ENCODE results near the gene PHACTR2.

Gene PHACTR2

DNA sequence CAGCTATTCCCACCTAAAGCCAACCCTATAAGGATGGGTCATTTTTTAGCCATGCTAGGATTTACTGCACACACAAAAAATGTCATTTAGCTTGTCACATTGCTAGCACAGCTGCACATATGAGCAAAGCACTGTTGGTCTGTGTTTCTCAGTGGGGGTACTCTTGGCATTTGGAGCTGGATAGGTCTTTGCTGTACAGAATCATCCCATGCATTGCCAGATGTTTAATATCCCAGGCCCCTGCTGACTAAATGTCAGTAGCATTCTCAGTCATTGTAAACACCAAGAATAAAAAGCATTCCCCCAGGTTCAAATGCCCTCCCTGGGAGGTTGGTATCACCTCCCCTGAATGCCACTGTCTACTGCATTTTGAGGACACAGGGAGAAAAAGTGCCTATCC is 150.8 kb downstream of the PHACTR2 start:
- Histone ChIP-seq H4K20me1 (ENCODE audit: insufficient read depth, low read length) (no peaks in the 10 kb centered on the region), H3K9me2 (replicated peaks; ENCODE audit: insufficient read depth, low read length) (no peaks in the 10 kb centered on the region), H2AFZ (ENCODE audit: low read length) (no peak overlapping the region), H3K4me3 (ENCODE audit: low read length) (no peak overlapping the region), H3K79me2 (ENCODE audit: low read length) (no peaks in the 10 kb centered on the region), H3K4me1 (ENCODE audit: low read length) (no peaks in the 10 kb centered on the region), H3K27me3 (replicated peaks; ENCODE audit: insufficient read depth, low read length) (no peaks in the 10 kb centered on the region), H3K9ac (ENCODE audit: low read length) (no peak overlapping the region), H3K27ac (ENCODE audit: low read length) (no peak overlapping the region), H3K4me2 (ENCODE audit: low read depth, low read length) (no peak overlapping the region), H3K36me3 (replicated peaks; ENCODE audit: insufficient read depth, low read length) (no peaks in the 10 kb centered on the region), H3F3A (ENCODE audit: insufficient read depth, low read length) (no peaks in the 10 kb centered on the region), H3K9me3 (replicated peaks; ENCODE audit: insufficient read depth, low read length) (no peaks in the 10 kb centered on the region)
- no peak for DNase-seq
- TF ChIP-seq, protein P1, sequence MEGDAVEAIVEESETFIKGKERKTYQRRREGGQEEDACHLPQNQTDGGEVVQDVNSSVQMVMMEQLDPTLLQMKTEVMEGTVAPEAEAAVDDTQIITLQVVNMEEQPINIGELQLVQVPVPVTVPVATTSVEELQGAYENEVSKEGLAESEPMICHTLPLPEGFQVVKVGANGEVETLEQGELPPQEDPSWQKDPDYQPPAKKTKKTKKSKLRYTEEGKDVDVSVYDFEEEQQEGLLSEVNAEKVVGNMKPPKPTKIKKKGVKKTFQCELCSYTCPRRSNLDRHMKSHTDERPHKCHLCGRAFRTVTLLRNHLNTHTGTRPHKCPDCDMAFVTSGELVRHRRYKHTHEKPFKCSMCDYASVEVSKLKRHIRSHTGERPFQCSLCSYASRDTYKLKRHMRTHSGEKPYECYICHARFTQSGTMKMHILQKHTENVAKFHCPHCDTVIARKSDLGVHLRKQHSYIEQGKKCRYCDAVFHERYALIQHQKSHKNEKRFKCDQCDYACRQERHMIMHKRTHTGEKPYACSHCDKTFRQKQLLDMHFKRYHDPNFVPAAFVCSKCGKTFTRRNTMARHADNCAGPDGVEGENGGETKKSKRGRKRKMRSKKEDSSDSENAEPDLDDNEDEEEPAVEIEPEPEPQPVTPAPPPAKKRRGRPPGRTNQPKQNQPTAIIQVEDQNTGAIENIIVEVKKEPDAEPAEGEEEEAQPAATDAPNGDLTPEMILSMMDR (IDR thresholded peaks at IDR 0.05; ENCODE audit: low read length), result no peak
- TF ChIP-seq EZH2 (optimal IDR thresholded peaks at IDR 0.05; ENCODE audit: low read depth, low read length), result no peak
- TF ChIP-seq EZH2phosphoT487 (IDR thresholded peaks at IDR 0.05; ENCODE audit: low read length), result no peak

DNA sequence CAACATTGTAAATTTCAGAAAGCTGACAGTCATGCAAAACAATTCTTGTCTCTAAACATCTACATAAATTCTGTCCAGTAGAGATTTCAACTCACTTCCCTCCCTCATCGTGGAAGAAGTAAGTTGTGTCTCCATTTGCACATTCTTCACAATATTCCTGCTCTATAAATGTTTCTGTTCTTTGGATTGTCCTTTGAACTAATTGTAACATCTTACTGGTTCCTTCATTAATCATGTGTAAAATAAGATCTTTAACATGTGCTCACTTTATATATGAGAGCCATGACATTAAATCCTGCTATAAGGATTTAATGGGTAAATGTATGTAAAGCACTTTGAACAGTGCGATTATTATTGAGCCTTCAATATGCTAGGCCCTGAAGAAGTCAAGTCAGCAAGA is 158.4 kb downstream of the PHACTR2 start:
- TF ChIP-seq EZH2 (optimal IDR thresholded peaks at IDR 0.05; ENCODE audit: low read depth, low read length) (no peak), EZH2phosphoT487 (IDR thresholded peaks at IDR 0.05; ENCODE audit: low read length) (no peak)
- TF ChIP-seq, protein P1 (IDR thresholded peaks at IDR 0.05; ENCODE audit: low read length), result no peak
- DNase-seq, result no peak
- Histone ChIP-seq H3K27ac (ENCODE audit: low read length) (no peak overlapping the region), H3K9me3 (replicated peaks; ENCODE audit: insufficient read depth, low read length) (no peaks in the 10 kb centered on the region), H3K9me2 (replicated peaks; ENCODE audit: insufficient read depth, low read length) (no peaks in the 10 kb centered on the region), H4K20me1 (ENCODE audit: insufficient read depth, low read length) (no peaks in the 10 kb centered on the region), H3K27me3 (replicated peaks; ENCODE audit: insufficient read depth, low read length) (no peaks in the 10 kb centered on the region), H3K4me1 (ENCODE audit: low read length) (no peaks in the 10 kb centered on the region), H3K36me3 (replicated peaks; ENCODE audit: insufficient read depth, low read length) (no peaks in the 10 kb centered on the region), H3K9ac (ENCODE audit: low read length) (no peak overlapping the region), H3K4me3 (ENCODE audit: low read length) (no peak overlapping the region), H3K79me2 (ENCODE audit: low read length) (no peaks in the 10 kb centered on the region), H2AFZ (ENCODE audit: low read length) (no peak overlapping the region), H3K4me2 (ENCODE audit: low read depth, low read length) (no peak overlapping the region), H3F3A (ENCODE audit: insufficient read depth, low read length) (no peaks in the 10 kb centered on the region)

DNA sequence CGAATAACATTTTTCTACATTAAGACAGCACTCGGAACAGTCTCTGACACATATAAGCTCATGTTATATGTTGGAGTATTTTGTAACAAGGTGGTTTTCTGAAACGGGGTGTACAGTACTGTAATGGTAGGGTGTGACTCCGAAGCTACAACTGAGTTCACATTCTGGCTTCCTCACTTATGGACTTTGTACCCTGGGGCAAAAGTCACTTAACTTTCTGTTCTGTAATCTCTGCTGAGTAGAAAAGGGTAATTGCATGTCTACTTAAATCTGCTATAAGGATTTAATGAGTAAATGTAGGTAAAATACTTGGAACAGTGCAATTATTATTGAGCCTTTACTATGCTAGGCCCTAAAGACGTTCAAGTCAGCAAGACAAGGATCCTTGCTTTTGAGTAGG is 160.6 kb downstream of the PHACTR2 start:
- no peak overlapping the region for H3K9ac ChIP-seq (ENCODE audit: low read length)
- H3K9me2 ChIP-seq (replicated peaks; ENCODE audit: insufficient read depth, low read length), result no peaks in the 10 kb centered on the region
- H3K79me2 ChIP-seq (ENCODE audit: low read length), result peaks cover 3% of the 10 kb centered on the region
- H2AFZ ChIP-seq (ENCODE audit: low read length), result no peak overlapping the region
- no peak for DNase-seq
- H3F3A ChIP-seq (ENCODE audit: insufficient read depth, low read length), result no peaks in the 10 kb centered on the region
- H3K4me3 ChIP-seq (ENCODE audit: low read length), result no peak overlapping the region
- no peaks in the 10 kb centered on the region for H3K9me3 ChIP-seq (replicated peaks; ENCODE audit: insufficient read depth, low read length)
- no peaks in the 10 kb centered on the region for H3K36me3 ChIP-seq (replicated peaks; ENCODE audit: insufficient read depth, low read length)
- TF ChIP-seq EZH2phosphoT487 (IDR thresholded peaks at IDR 0.05; ENCODE audit: low read length), result no peak
- TF ChIP-seq EZH2 (optimal IDR thresholded peaks at IDR 0.05; ENCODE audit: low read depth, low read length), result no peak
- TF ChIP-seq, protein P1 (IDR thresholded peaks at IDR 0.05; ENCODE audit: low read length), result no peak
- H3K27ac ChIP-seq (ENCODE audit: low read length), result no peak overlapping the region
- no peaks in the 10 kb centered on the region for H3K4me1 ChIP-seq (ENCODE audit: low read length)
- no peaks in the 10 kb centered on the region for H4K20me1 ChIP-seq (ENCODE audit: insufficient read depth, low read length)
- no peak overlapping the region for H3K4me2 ChIP-seq (ENCODE audit: low read depth, low read length)
- H3K27me3 ChIP-seq (replicated peaks; ENCODE audit: insufficient read depth, low read length), result no peaks in the 10 kb centered on the region

All from MM.1S (cell line).